Neural cell (in vitro differentiated cells): ENCODE measurements around the gene TTYH1. TPM values are rescaled to one million over a fixed set of nuclear protein-coding genes. Genes with fewer than 3 reads are reported as not detected.

ENCODE experiments used
- H2AFZ ChIP-seq: fragments of 200-600, 300-800 bp; sonication (generic), shearing (Covaris generic); 2 replicates; pipeline ENCODE4 v1.6.0; 2014; ENCODE audit warnings: low read depth, mild to moderate bottlenecking, antibody characterized with exemption, low read length, moderate library complexity
- H3F3A ChIP-seq: fragments of 200-600 bp; shearing (Covaris generic); 2 replicates; pipeline ENCODE4 v1.6.1; 2016; ENCODE audit warnings: mild to moderate bottlenecking, moderate library complexity, mixed read lengths, antibody characterized with exemption, low read length; ENCODE audit not compliant: insufficient read depth, poor library complexity, severe bottlenecking
- H3K27ac ChIP-seq: fragments of 200-600, 300-800 bp; sonication (generic), shearing (Covaris generic); 2 replicates; pipeline ENCODE4 v1.5.1; 2014; ENCODE audit warnings: mild to moderate bottlenecking, low read length, moderate library complexity
- H3K27me3 ChIP-seq: fragments of 300-800, 200-600 bp; sonication (generic), shearing (Covaris generic); 2 replicates; pipeline ENCODE4 v1.6.0; 2014; ENCODE audit warnings: mild to moderate bottlenecking, low read depth, low read length, moderate library complexity; ENCODE audit not compliant: insufficient read depth
- H3K36me3 ChIP-seq: fragments of 300-800, 200-600 bp; sonication (generic), shearing (Covaris generic); 2 replicates; pipeline ENCODE4 v1.5.1; 2014; ENCODE audit warnings: mild to moderate bottlenecking, antibody characterized with exemption, low read length, moderate library complexity; ENCODE audit not compliant: insufficient read depth
- H3K4me2 ChIP-seq: fragments of 300-800, 200-600 bp; sonication (generic), shearing (Covaris generic); 2 replicates; pipeline ENCODE4 v1.6.0; 2014; ENCODE audit warnings: mild to moderate bottlenecking, low read length
- H3K4me3 ChIP-seq: fragments of 300-800, 200-600 bp; sonication (generic), shearing (Covaris generic); 2 replicates; pipeline ENCODE4 v1.5.1; 2014; ENCODE audit warnings: mild to moderate bottlenecking, low read length, moderate library complexity
- H3K79me2 ChIP-seq: fragments of 200-600 bp; shearing (Covaris generic); replicated peaks from 2 replicates; pipeline ENCODE4 v1.6.0; 2014; ENCODE audit warnings: mild to moderate bottlenecking, low read length, moderate library complexity; ENCODE audit not compliant: insufficient read depth
- H3K9ac ChIP-seq: fragments of 300-800, 200-600 bp; sonication (generic), shearing (Covaris generic); 2 replicates; pipeline ENCODE4 v1.6.1; 2016; ENCODE audit warnings: mild to moderate bottlenecking, low read length, mixed read lengths
- H3K9me2 ChIP-seq: fragments of 200-600 bp; shearing (Covaris generic); 2 replicates; pipeline ENCODE4 v1.6.1; 2016; ENCODE audit warnings: mild to moderate bottlenecking, low read length, mixed read lengths; ENCODE audit not compliant: insufficient read depth
- H3K9me3 ChIP-seq: fragments of 200-600, 300-800 bp; sonication (generic), shearing (Covaris generic); 2 replicates; pipeline ENCODE4 v1.6.1; 2016; ENCODE audit warnings: mild to moderate bottlenecking, mixed run types, low read length, moderate library complexity, mixed read lengths
- H4K20me1 ChIP-seq: fragments of 200-600 bp; shearing (Covaris generic); 2 replicates; pipeline ENCODE4 v1.6.1; 2016; ENCODE audit warnings: mild to moderate bottlenecking, mixed run types; ENCODE audit not compliant: insufficient read depth
- CTCF ChIP-seq: fragments of 450-650 bp; IDR thresholded peaks from 2 replicates; pipeline ENCODE4 v1.5.1; 2014; ENCODE audit warnings: antibody characterized with exemption, mild to moderate bottlenecking, moderate library complexity; ENCODE audit not compliant: poor library complexity, severe bottlenecking
- EP300 ChIP-seq: fragments of 450-650 bp; conservative IDR thresholded peaks from 2 replicates; pipeline ENCODE4 v1.6.1; 2014; ENCODE audit warnings: antibody characterized with exemption, mild to moderate bottlenecking, moderate library complexity; ENCODE audit not compliant: poor library complexity, severe bottlenecking
- EZH2 ChIP-seq: fragments of 200-600, 300-800 bp; shearing (Covaris generic), sonication (generic); IDR thresholded peaks from 2 replicates; pipeline ENCODE4 v1.6.1; 2014; ENCODE audit warnings: antibody characterized with exemption, low read length, borderline replicate concordance, mild to moderate bottlenecking; ENCODE audit not compliant: insufficient read depth, poor library complexity, severe bottlenecking
- MXI1 ChIP-seq: fragments of 450-650 bp; conservative IDR thresholded peaks from 2 replicates; pipeline ENCODE4 v1.6.1; 2014; ENCODE audit warnings: antibody characterized with exemption, mild to moderate bottlenecking; ENCODE audit not compliant: poor library complexity, severe bottlenecking
- POLR2AphosphoS5 ChIP-seq: IDR thresholded peaks from 2 replicates; pipeline ENCODE4 v1.6.1; 2012
- RAD21 ChIP-seq: fragments of 450-650 bp; conservative IDR thresholded peaks from 2 replicates; pipeline ENCODE4 v1.6.1; 2014; ENCODE audit warnings: antibody characterized with exemption, mild to moderate bottlenecking, moderate library complexity
- REST ChIP-seq: IDR thresholded peaks from 2 replicates; pipeline ENCODE4 v1.6.1; 2012; ENCODE audit warnings: borderline replicate concordance
- SMC3 ChIP-seq: fragments of 450-650 bp; conservative IDR thresholded peaks from 2 replicates; pipeline ENCODE4 v1.6.1; 2014; ENCODE audit warnings: antibody characterized with exemption, mild to moderate bottlenecking, moderate library complexity; ENCODE audit not compliant: poor library complexity
- TAF1 ChIP-seq: IDR thresholded peaks from 2 replicates; pipeline ENCODE4 v1.6.1; 2012; ENCODE audit warnings: low read depth
- polyA plus RNA-seq: library from polyadenylated mRNA; depleted of rRNA; stranded (reverse); fragments of >200 nt; gene quantifications from 2 replicates; pipeline ENCODE4 v1.2.3, GENCODE V29; 2014

Gene TTYH1
- polyA plus RNA-seq, 1 donor from 2014 or later, result 36.1 TPM

DNA sequence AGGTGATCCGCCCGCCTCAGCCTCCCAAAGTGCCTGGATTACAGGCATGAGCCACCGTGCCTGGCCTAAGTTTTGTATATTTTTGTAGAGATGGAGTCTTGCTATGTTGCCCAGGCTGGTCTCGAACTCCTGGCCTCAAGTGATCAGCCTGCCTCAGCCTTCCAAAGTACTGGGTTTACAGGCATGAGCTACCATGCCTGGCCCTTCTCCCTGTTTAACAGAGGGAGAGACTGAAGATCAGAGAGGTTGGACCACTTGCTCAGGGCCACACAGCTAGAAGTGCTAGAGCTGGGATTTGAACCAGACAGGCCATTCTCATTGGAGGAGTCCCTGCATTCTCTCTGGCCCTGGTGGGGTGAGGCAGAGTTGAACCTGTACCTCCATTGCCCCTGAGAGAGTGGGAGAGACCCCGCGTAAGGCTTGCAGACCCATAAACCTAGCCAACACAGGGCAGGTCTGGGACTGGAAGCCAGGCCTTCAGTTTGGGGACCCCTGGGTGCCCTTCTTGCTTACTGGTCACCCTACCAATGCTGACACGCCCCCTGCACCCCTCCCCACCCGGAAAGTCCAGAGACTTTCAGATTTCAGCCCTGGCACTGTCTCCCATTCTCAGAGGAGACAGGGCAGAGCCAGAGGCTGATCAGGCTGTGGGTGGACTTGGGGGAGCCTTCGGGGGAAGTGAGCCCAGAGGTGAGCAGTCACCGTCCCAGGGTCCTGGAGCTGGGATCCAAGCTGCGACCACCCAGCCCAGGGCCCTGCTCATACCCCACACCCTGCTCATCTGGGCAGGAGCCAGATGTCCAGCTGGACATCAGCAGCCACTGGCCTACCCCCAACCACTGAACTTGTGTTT is 13.3 kb downstream of the TTYH1 start:
- Histone ChIP-seq H3K79me2 (no peaks in the 10 kb centered on the region), H2AFZ (no peak overlapping the region), H3K9me2 (no peaks in the 10 kb centered on the region), H3K27ac (no peak overlapping the region), H4K20me1 (no peaks in the 10 kb centered on the region), H3F3A (no peaks in the 10 kb centered on the region), H3K4me3 (no peak overlapping the region), H3K4me2 (no peak overlapping the region), H3K9me3 (no peaks in the 10 kb centered on the region), H3K27me3 (no peaks in the 10 kb centered on the region), H3K9ac (no peak overlapping the region), H3K36me3 (no peaks in the 10 kb centered on the region)
- TF ChIP-seq TAF1 (no peak), REST (no peak), RAD21 (no peak), EP300 (no peak), POLR2AphosphoS5 (no peak), CTCF (no peak), MXI1 (no peak), SMC3 (no peak), EZH2 (no peak)

- no peak overlapping the region for H3K9ac ChIP-seq
- H4K20me1 ChIP-seq, result no peaks in the 10 kb centered on the region
Measured at GRCh38 chr19:54429176-54429495, 13.9 kb downstream of the TTYH1 start.

More at GRCh38 chr19:54429176-54429495, 13.9 kb downstream of the TTYH1 start:
- TF ChIP-seq EP300, result no peak
- TF ChIP-seq SMC3, result no peak
- no peak for TF ChIP-seq RAD21
- TF ChIP-seq MXI1, result no peak
- no peak for TF ChIP-seq CTCF
- TF ChIP-seq TAF1, result no peak
- no peak for TF ChIP-seq EZH2
- no peak for TF ChIP-seq POLR2AphosphoS5
- TF ChIP-seq REST, result no peak
- Histone ChIP-seq H3F3A (no peaks in the 10 kb centered on the region), H3K79me2 (no peaks in the 10 kb centered on the region), H3K27ac (no peak overlapping the region), H2AFZ (no peak overlapping the region), H3K36me3 (no peaks in the 10 kb centered on the region), H3K27me3 (no peaks in the 10 kb centered on the region), H3K9me2 (no peaks in the 10 kb centered on the region), H3K4me2 (no peak overlapping the region), H3K4me3 (no peak overlapping the region), H3K9me3 (no peaks in the 10 kb centered on the region)
